ENCODE results near the gene RGS1.

- TF ChIP-seq, protein P1, sequence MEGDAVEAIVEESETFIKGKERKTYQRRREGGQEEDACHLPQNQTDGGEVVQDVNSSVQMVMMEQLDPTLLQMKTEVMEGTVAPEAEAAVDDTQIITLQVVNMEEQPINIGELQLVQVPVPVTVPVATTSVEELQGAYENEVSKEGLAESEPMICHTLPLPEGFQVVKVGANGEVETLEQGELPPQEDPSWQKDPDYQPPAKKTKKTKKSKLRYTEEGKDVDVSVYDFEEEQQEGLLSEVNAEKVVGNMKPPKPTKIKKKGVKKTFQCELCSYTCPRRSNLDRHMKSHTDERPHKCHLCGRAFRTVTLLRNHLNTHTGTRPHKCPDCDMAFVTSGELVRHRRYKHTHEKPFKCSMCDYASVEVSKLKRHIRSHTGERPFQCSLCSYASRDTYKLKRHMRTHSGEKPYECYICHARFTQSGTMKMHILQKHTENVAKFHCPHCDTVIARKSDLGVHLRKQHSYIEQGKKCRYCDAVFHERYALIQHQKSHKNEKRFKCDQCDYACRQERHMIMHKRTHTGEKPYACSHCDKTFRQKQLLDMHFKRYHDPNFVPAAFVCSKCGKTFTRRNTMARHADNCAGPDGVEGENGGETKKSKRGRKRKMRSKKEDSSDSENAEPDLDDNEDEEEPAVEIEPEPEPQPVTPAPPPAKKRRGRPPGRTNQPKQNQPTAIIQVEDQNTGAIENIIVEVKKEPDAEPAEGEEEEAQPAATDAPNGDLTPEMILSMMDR (IDR thresholded peaks at IDR 0.05) = no peak
- no peak for TF ChIP-seq POLR2A (IDR thresholded peaks at IDR 0.05)
Observed at GRCh38 chr1:192628396-192629057, 53.0 kb downstream of the RGS1 start.
